ENCODE measurements around the gene NR4A1. TPM values are rescaled to one million over a fixed set of nuclear protein-coding genes. Genes with fewer than 3 reads are reported as not detected.
A peak's percentile ranks its signal among the peaks of the same experiment; 100 is the strongest.
"Not testable (repeated sequence)": the region's sequence is repeated elsewhere in the genome, so short reads cannot be mapped to it uniquely, and the experiment has no call there.

NR4A1 gene
- total RNA-seq, 2 donors from 2014 or later, result 150 to 238 TPM

DNA sequence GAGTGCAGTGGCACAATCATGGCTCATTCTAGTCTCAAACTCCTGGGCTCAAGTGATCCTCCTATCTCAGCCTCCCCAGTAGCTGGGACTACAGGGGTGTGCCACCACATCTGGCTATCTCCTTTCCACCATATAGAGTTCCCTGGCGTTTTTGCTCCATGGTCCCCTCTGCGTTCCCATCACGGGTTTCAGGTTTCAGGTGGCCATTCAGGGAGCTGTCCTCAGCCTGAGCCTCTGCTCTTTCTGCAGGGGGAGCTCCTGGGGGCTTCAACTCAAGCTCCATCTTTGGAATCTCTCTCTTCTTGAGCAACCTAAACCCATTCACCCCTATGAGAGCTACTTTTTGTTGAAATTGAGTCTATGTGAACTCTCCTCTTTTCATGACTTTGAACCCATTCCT is 39.8 kb downstream of the NR4A1 start:
- H3K27me3 ChIP-seq, result no peaks in the 10 kb centered on the region
- DNase-seq (ENCODE audit: low spot score), result no peak
- no peaks in the 10 kb centered on the region for H3K9me3 ChIP-seq
- TF ChIP-seq, protein P1, sequence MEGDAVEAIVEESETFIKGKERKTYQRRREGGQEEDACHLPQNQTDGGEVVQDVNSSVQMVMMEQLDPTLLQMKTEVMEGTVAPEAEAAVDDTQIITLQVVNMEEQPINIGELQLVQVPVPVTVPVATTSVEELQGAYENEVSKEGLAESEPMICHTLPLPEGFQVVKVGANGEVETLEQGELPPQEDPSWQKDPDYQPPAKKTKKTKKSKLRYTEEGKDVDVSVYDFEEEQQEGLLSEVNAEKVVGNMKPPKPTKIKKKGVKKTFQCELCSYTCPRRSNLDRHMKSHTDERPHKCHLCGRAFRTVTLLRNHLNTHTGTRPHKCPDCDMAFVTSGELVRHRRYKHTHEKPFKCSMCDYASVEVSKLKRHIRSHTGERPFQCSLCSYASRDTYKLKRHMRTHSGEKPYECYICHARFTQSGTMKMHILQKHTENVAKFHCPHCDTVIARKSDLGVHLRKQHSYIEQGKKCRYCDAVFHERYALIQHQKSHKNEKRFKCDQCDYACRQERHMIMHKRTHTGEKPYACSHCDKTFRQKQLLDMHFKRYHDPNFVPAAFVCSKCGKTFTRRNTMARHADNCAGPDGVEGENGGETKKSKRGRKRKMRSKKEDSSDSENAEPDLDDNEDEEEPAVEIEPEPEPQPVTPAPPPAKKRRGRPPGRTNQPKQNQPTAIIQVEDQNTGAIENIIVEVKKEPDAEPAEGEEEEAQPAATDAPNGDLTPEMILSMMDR (IDR thresholded peaks at IDR 0.05), result no peak
- no peaks in the 10 kb centered on the region for H3K36me3 ChIP-seq
- no peaks in the 10 kb centered on the region for H3K4me1 ChIP-seq
- H3K27ac ChIP-seq, result no peak overlapping the region
- no peak overlapping the region for H3K4me3 ChIP-seq

DNA sequence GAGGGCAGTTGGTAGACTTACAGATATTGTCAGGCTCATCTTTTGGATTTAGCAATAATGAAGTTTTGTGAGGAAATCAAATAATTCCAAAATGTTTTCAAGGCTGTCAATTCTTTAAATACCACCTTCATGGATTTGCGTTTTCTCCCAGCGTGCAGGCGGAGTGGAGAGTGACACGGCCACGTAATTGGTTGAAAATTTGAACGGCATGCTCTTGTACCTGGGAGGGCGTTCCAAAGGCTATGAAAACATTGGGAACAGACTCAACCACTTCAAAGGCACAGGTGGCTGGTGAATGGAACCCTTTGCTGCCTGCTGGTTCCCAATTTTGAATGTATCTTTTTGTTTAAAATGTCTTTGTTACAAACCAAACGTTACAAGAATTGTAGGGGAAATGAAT is 40.6 kb downstream of the NR4A1 start:
- Histone ChIP-seq H3K27me3 (no peaks in the 10 kb centered on the region), H3K27ac (no peak overlapping the region), H3K9me3 (no peaks in the 10 kb centered on the region), H3K36me3 (no peaks in the 10 kb centered on the region), H3K4me1 (no peaks in the 10 kb centered on the region), H3K4me3 (no peak overlapping the region)
- TF ChIP-seq, protein P1 (IDR thresholded peaks at IDR 0.05), result no peak
- peak; percentile 13 for DNase-seq (ENCODE audit: low spot score)

DNA sequence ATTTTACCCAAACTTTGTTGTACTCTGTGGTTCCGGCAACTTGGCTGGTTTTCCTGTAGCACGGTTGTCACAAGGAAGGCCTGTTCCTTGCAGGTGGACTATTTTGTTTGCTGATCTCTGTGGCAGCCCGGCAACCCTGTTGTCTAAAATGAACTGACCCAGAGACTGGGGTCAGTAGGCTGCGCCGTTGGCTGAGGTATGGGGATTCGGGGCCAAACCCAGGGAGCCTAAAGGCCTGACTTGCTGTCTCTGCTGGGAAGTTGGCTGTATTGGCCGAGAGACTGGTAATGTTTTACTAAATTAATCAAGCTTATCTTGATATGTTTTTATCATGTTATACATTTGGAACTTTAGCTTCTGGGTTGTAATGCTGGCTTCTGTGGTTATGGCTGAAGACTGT is 42.1 kb downstream of the NR4A1 start:
- H3K27me3 ChIP-seq, result no peaks in the 10 kb centered on the region
- peak; percentile 28 for DNase-seq (ENCODE audit: low spot score)
- no peaks in the 10 kb centered on the region for H3K9me3 ChIP-seq
- no peaks in the 10 kb centered on the region for H3K36me3 ChIP-seq
- no peaks in the 10 kb centered on the region for H3K4me1 ChIP-seq
- H3K4me3 ChIP-seq, result no peak overlapping the region
- TF ChIP-seq, protein P1 (IDR thresholded peaks at IDR 0.05), result no peak
- no peak overlapping the region for H3K27ac ChIP-seq

DNA sequence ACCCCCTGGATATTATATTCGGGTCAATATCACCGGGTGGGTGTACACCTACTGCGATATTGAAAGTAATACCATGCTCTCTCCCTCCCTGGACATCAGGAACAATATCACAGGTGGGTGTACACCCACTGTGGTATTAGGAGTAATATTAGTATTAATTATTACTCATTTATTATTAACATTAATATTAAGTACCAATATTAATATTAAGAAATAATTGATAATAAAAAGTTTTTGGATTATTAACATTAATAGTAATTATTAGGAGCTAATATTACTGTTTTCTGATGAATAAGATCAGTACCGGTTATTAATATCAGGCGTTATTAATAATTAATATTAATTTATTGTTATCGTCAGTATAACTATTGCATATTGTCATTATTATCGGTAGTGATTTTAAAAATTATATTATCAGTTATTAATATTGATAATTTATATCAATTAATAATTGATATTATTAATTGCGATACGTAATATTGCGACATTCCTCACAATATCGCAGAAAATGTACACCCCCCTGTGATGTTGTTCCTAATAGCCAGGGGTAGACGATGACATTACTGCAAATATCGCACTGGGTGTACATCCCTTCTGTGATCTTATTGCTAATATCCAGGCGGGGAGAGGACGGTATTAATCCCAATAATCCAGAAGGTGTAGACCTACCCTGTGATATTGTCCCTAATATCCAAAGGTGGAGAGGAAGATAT is 45.2 kb downstream of the NR4A1 start:
- no peak for DNase-seq (ENCODE audit: low spot score)
- no peaks in the 10 kb centered on the region for H3K9me3 ChIP-seq
- H3K27ac ChIP-seq, result no peak overlapping the region
- no peaks in the 10 kb centered on the region for H3K4me1 ChIP-seq
- no peaks in the 10 kb centered on the region for H3K27me3 ChIP-seq
- H3K4me3 ChIP-seq, result no peak overlapping the region
- no peaks in the 10 kb centered on the region for H3K36me3 ChIP-seq
- TF ChIP-seq, protein P1 (IDR thresholded peaks at IDR 0.05), result no peak

DNA sequence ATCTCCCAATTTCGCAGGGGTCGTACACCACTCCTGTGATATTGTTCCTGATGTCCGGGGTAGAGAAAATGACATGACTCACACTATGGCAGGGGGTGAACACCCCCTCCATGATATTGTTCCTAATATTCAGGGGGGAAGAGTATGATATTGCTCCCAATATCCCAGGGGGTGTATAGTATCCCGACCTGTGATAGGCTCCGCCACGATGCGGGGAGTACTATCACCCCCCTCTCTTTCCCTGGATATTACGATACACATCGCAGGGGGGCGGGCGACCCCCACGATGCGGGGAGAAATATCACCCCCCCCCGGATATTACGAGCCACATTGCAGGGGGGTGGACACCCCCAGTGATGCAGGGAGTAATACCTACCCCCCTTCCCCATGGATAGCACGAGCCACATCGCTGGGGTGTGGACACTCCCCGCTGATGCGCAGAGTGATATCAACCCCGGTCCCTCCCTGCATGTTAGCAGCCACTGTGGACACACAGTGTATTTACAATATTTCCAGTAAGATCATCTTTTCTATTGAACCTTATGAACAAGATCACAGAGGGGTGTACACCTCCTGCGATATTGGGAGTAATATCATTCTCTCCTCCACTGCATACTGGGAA is 45.9 kb downstream of the NR4A1 start:
- Histone ChIP-seq H3K27ac (no peak overlapping the region), H3K4me3 (no peak overlapping the region), H3K9me3 (no peaks in the 10 kb centered on the region), H3K36me3 (no peaks in the 10 kb centered on the region), H3K4me1 (no peaks in the 10 kb centered on the region), H3K27me3 (no peaks in the 10 kb centered on the region)
- peak; percentile 11 for DNase-seq (ENCODE audit: low spot score)
- TF ChIP-seq, protein P1 (IDR thresholded peaks at IDR 0.05), result no peak

DNA sequence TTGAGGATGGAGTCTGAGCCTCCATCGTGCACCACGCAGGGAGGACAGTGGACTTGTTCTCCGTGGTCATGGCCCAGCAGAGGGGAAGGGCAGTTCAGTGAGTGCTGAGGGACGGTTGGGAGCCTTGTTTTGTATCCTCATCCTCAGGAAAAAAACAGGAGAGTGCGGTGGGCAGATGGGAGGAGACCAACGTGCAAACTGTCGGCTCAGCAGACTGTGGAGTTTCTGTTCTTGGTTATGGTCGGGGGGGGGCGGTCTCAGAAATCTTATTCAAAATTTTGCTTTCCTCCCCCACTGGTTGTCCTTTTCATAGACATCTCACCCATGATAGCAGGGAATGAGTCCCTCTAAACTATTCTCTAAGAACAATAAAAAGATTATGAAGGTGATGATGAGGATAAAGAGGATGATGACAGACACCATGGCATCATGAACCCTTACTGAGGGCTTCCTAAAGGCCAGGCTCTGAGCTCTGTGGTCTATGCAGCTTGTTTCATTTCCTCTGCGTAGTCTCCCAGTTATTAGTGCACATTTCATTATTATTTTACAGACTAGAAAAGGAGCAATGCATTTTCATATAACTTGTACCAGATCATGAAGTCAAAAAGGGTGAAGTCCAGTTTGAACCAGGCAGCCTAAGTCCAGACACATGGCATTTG is 53.3 kb downstream of the NR4A1 start:
- H3K4me1 ChIP-seq; H3K9me3 ChIP-seq; H3K27ac ChIP-seq; DNase-seq (ENCODE audit: low spot score); H3K36me3 ChIP-seq; H3K27me3 ChIP-seq; H3K4me3 ChIP-seq: not testable (repeated sequence)
